ENCODE measurements around the gene P2RY8.
"Not testable (repeated sequence)": the region's sequence is repeated elsewhere in the genome, so short reads cannot be mapped to it uniquely, and the experiment has no call there.

The P2RY8 gene

GRCh38 chrX:1442016-1442665 is 94.8 kb downstream of the P2RY8 start:
- no peak for DNase-seq

GRCh38 chrX:1440506-1440905 is 96.5 kb downstream of the P2RY8 start:
- DNase-seq, result no peak

GRCh38 chrX:1435241-1435895 is 101.6 kb downstream of the P2RY8 start:
- no peak for DNase-seq

- DNase-seq, result no peak
Measured at GRCh38 chrX:1434871-1435240, 102.1 kb downstream of the P2RY8 start.

- no peak for DNase-seq
Measured at GRCh38 chrX:1433646-1434357, 103.2 kb downstream of the P2RY8 start.

GRCh38 chrX:1430451-1430850 is 106.5 kb downstream of the P2RY8 start:
- peak; percentile 54 for DNase-seq

- DNase-seq, result no peak
Measured at GRCh38 chrX:1427756-1428155, 109.2 kb downstream of the P2RY8 start.

- DNase-seq, result not testable (repeated sequence)
Measured at GRCh38 chrX:1426321-1426720, 110.7 kb downstream of the P2RY8 start.

- DNase-seq, result no peak
Measured at GRCh38 chrX:1425381-1425780, 111.6 kb downstream of the P2RY8 start.

GRCh38 chrX:1424147-1424851 is 112.7 kb downstream of the P2RY8 start:
- DNase-seq, result no peak

GRCh38 chrX:1423215-1423614 is 113.8 kb downstream of the P2RY8 start:
- no peak for DNase-seq

- no peak for DNase-seq
Measured at GRCh38 chrX:1422135-1422465, 114.9 kb downstream of the P2RY8 start.

GRCh38 chrX:1421433-1422134 is 115.4 kb downstream of the P2RY8 start:
- DNase-seq, result no peak

- DNase-seq, result no peak
Measured at GRCh38 chrX:1420371-1420770, 116.6 kb downstream of the P2RY8 start.

- DNase-seq, result no peak
Measured at GRCh38 chrX:1419545-1420355, 117.2 kb downstream of the P2RY8 start.

- DNase-seq, result no peak
Measured at GRCh38 chrX:1418901-1419544, 118.0 kb downstream of the P2RY8 start.

GRCh38 chrX:1417921-1418771 is 118.8 kb downstream of the P2RY8 start:
- DNase-seq, result no peak

GRCh38 chrX:1416965-1417760 is 119.8 kb downstream of the P2RY8 start:
- no peak for DNase-seq

GRCh38 chrX:1416327-1416784 is 120.6 kb downstream of the P2RY8 start:
- no peak for DNase-seq

All from activated CD4-positive, alpha-beta T cell treated with anti-CD3 and anti-CD28 coated beads, Interleukin-2, amount 50 U/mL, for 16 hours (primary cell).